ENCODE measurements around the gene MBNL2.

- TF ChIP-seq CTCF (IDR thresholded peaks at IDR 0.05; ENCODE audit: low read depth, low read length) (no peak), EZH2phosphoT487 (IDR thresholded peaks at IDR 0.05; ENCODE audit: low read depth) (no peak)
These were observed 192.3 kb downstream of the MBNL2 start for GRCh38 chr13:97414392-97414791.
